NCI-H345 (cell line): Measurements from ENCODE around the gene SPN.
"Not testable (repeated sequence)": the region's sequence is repeated elsewhere in the genome, so short reads cannot be mapped to it uniquely, and the experiment has no call there.

Source experiments
- DNase-seq: peaks from one replicate; lab custom pipeline; 2025; lab: John Stamatoyannopoulos, UW

SPN gene

DNA sequence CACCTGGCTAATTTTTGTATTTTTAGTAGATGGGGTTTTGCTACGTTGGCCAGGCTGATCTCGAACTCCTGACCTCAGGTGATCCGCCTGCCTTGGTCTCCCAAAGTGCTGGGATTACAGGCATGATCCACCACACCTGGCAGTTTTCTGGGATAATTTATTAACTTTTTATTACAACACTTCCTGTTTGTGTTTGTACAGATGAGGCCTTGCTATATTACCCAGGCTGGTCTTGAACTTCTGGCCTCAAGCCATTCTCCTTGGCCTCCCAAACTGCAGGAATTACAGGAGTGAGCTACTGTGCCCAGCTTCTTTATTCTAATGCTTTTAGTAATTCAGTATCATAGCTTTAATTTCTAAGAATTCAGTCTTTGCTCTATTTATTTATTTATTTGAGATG is 16.1 kb upstream of the SPN start:
- no peak for DNase-seq

DNA sequence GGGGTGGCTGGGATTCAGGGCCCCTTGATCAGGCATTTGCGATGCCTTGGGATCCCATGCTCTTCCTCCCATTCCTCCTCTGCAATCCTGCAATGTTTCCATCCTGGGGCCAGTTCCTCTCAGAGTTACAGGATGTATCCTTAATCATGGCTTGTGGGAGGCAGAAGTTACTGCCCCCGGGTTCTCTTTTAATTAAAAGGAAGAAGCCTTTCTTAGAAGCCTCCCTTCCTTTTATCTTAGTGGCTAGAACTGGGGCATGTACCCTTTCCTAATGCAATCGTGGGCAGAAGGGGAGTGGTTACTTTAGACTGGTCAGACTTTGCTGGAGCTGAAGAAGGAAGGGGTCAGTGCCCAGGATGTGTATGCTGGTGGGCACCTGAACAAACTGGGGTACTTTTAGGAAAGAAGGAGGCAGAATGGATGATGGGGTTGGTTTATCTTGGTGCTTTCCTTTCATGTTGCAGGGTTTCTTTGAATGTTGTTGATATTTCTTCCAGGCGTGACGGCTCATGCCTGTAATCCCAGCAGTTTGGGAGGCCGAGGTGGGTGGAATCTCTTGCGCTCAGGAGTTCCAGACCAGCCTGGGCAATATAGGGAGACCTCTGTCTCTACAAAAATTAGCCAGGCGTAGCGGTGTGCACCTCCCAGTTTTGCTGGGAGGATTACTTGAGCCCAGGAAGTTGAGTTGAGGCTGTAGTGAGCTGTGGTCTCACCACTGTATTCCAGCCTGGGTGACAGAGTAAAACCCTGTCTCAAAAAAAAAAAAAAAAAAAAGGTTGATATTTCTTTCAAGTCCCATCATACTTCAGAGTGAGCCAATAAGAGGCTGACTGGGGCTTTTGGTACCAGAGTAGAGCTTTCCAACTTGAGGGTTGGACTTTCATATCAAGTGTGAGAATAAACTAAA is 13.2 kb upstream of the SPN start:
- no peak for DNase-seq

DNA sequence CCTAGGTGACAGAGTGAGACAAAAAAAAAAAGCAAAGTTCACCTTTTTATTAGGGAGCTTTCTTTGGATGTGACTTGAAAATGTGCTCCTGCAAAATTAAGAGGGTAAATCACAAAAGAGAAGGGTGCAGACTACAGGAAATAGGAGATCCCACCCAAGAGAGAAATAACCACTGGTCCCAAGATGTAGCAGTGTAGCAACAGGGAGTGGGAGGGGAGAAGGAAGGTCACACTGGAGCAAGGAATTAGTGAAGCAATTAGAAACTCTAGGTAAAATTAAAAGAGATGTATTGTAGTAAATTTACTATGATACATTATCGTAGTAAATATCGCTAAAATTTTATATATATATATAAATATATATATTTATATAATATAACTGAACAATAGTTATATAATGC is 12.3 kb upstream of the SPN start:
- DNase-seq: no peak

DNA sequence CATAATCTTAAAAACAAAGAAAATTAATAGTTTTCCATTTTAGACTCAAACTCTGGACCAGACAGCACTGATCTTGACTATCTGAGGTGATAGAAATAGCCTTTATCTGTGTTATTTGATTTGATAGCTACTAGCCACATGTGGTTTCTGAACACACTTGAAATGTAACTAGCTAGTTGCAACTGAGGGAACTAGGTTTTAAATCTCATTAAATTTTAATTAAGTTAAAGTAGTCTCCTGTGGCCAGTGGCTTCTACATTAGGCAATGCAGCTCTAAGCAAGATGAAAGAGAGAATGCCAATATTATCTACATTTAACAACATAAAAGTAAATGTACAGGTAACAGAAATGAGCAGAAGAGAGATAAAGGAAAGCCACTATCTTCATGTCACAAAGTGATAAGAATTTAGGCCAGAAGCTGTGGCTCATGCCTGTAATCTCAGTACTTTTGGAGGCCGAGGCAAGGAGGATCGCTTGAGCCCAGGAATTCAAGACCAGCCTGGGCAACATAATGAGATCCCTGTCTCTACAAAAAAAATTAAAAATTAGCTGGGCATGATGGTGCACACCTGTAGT is 11.2 kb upstream of the SPN start:
- no peak for DNase-seq

DNA sequence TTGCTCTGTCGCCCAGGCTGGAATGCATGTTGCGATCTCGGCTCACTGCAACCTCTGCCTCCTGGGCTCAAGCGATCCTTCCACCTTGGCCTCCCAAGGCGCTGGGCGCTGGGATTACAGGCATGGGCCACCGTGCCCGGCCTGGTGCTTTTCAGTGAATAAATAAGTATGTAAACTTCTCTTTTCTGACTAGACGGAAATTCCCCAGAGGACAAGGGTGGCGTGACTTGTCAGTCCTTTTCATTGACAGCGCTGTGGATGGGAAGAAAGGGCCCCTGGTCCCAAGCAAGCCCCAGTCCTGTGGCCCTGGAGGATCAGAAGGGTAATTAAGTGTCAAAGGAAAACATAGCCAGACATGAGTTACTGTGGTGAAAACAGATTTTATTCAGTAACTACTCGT is 9.6 kb upstream of the SPN start:
- DNase-seq: no peak

DNA sequence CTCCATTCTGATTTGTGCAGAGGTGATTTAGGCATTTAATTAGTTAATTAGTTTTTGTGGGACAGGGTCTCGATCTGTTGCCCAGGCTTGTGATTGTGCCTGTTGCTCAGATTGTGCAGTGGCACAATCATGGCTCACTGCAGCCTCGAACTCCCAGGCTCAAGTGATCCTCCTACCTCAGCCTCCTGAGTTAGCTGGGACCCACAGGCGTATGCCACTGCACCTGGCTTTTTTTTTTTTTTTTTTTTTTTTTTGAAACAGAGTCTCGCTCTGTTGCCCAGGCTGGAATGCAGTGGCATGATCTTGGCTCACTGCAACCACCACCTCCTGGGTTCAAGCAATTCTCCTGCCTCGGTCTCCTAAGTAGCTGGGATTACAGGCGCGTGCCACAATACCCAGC is 9.2 kb upstream of the SPN start:
- not testable (repeated sequence) for DNase-seq

DNA sequence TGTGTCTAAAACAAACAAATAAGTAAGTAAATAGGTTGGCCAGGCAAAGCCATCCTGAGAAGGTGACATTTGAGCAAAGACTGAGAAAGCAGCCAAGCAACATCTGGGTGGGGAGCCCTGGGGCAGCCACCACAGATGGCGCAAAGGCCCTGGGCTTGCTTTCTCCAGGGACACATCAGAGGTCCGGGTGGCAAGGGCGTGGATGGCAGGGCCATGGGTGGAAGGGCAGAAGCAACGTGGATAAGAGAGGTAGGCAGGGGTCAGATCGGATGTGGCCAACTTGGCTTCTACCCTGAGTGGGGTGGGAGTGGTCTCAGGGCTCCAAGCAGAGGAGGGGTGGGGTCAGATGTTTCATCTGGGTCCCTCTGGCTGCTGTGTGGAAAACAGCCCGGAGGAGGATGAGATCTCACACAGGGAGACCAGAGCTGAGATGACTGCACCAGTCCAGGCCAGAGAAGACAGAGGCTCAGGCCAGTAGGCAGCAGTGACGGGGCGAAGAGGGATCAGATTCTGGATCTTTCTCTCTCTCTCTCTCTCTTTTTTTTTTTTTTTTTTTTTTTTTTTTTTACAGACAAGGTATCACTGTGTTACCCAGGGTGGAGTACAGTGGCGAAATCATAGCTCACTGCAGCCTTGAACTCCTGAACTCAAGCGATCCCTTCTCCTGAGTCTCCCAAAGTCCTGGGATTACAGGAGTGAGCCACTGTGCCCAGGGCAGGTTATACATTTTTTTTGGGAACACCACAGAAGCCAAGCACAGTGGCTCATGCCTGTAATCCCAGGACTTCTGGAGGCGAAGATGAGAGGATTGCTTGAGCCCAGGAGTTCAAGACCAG is 6.1 kb upstream of the SPN start:
- no peak for DNase-seq

DNA sequence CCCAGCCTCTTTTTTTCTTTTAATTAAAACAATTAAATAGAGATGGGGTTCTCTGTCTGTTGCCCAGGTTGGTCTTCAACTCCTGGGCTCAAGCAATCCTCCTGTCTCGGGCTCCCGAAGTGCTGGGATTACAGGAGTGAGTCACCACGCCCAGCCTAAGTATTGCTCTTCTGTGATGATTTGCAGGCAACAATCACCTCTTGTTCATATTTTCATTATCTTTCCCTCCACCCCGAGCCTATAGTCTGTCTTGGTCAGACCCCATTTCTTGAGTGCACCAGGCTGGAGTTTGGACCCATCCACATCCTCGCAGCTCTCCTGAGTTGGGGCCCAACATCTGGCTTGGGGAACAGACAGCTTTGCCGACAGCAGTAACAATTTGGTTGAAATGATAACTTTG is 4.3 kb upstream of the SPN start:
- no peak for DNase-seq

DNA sequence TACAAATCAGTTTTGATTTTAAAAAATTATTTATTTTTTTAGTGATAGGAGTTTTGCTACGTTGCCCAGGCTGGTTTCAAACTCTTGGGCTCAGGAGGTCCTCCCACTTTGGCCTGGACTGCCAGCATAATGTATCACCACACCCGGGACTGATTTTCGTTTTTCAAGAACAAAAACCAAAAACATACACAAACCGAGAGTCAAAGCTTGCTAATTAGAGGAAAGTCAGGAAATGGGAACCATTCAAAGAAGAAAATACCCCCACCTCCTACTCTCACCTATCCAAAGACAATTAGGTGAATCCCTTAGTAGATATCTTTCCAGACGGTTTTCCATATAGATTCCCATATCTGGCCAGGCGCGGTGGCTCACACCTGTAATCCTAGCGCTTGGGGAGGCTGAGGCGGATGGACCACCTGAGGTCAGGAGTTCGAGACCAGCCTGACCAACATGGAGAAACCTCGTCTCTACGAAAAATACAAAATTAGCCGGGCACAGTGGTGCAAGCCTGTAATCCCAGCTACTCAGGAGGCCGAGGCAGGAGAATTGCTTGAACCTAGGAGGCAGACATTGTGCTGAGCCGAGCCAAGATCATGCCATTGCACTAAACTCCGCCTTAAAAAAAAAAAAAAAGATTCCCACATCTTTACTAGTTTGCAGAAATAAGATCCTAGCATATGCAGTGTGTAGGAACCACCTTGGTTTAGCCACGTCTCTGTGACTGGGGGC is 883 bp upstream of the SPN start:
- DNase-seq: no peak

DNA sequence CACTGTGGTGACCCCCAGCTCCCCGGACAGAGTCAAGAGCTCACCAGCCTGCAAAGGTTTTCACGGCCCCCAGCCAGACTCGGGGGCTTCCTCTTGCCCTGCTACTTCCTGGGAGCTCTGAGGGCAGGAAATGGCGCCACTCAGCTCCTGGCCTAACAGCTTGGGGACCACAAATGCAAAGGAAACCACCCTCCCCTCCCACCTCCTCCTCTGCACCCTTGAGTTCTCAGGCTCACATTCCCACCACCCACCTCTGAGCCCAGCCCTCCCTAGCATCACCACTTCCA is 375 bp upstream of the SPN start:
- no peak for DNase-seq

DNA sequence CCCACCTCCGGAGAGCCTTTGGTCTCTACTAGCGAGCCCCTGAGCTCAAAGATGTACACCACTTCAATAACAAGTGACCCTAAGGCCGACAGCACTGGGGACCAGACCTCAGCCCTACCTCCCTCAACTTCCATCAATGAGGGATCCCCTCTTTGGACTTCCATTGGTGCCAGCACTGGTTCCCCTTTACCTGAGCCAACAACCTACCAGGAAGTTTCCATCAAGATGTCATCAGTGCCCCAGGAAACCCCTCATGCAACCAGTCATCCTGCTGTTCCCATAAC is 702 bp downstream of the SPN start:
- no peak for DNase-seq

DNA sequence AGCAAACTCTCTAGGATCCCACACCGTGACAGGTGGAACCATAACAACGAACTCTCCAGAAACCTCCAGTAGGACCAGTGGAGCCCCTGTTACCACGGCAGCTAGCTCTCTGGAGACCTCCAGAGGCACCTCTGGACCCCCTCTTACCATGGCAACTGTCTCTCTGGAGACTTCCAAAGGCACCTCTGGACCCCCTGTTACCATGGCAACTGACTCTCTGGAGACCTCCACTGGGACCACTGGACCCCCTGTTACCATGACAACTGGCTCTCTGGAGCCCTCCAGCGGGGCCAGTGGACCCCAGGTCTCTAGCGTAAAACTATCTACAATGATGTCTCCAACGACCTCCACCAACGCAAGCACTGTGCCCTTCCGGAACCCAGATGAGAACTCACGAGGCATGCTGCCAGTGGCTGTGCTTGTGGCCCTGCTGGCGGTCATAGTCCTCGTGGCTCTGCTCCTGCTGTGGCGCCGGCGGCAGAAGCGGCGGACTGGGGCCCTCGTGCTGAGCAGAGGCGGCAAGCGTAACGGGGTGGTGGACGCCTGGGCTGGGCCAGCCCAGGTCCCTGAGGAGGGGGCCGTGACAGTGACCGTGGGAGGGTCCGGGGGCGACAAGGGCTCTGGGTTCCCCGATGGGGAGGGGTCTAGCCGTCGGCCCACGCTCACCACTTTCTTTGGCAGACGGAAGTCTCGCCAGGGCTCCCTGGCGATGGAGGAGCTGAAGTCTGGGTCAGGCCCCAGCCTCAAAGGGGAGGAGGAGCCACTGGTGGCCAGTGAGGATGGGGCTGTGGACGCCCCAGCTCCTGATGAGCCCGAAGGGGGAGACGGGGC is 1.3 kb downstream of the SPN start:
- no peak for DNase-seq

DNA sequence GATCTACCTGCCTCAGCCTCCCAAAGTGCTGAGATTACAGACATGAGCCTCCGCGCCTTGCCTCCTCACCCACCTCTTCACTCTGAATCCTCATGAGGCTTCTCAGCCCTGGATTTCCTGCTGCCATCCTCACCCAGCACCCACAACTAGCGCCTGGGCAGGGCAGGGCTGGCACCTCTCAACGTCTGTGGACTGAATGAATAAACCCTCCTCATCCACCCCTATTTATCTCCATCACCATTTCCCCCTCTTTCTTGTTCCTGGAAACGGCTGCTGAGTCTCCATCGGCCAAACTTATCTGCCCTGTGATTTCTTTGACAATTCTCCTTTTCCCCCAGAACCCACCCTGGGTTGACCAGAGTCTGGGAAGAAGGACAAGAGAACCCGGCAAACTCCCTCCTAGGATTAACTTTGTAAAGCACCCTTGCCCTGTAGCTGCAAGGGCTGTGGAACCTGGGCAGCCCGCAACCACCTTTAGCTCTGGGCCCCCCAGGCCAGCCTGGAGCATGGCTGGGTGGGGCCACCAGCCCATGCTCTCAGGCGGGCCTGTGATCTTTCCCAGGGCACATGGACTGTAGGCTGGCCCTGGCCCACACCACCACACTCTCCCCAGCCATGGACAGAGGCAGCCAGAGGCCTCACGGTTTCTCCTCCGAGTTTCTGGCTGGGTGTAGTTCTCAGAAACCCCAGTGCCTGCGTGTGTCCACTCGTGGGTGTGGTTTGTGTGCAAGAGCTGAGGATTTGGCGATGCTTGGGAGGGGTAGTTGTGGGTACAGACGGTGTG is 2.4 kb downstream of the SPN start:
- DNase-seq: no peak

DNA sequence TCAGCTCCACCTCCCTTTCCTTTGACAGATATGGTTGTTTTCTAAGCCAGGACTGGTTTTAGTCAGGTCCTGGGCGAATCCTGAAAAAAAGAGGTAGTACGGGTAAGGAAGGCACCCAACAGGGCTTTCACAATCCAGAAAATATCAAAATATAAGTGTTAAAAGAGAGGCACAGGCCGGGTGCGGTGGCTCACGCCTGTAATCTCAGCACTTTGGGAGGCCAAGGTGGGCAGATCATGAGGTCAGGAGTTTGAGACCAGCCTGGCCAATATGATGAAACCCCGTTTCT is 4.2 kb downstream of the SPN start:
- DNase-seq: not testable (repeated sequence)

DNA sequence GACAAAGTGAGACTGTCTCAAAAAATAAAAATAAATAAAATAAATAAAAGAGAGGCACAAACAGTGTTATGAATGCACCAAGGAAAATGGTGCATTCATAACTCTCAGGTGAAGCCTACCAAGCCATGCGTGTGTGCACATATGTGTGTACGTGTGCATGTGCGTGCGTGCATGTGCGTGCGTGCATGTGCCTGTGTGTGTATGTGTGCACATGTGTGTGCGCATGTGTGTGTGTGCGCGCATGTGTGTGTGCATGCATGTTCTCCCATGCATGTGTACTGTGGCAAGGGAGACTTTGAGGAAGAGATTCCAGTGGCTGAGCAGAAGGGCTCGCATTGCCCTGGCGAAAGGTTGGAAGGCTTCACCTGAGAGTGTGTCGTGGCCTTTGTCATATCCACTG is 4.7 kb downstream of the SPN start:
- DNase-seq: no peak

DNA sequence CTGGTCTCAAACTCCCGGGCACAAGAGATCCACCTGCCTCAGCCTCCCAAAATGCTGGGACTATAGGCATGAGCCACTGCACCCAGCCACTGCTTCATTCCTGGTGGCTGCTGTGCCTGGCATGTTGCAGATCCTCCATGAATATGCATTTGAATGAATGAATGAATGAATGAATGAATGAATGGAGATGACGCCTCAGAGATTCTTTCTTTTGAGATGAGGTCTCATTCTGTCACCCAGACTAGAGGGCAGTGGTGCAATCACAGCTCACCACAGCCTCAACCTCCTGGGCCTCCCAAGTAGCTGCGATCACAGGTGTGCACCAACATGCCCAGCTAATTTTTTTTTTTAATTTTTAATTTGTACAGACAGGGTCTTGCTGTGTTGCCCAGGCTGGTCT is 5.2 kb downstream of the SPN start:
- no peak for DNase-seq

DNA sequence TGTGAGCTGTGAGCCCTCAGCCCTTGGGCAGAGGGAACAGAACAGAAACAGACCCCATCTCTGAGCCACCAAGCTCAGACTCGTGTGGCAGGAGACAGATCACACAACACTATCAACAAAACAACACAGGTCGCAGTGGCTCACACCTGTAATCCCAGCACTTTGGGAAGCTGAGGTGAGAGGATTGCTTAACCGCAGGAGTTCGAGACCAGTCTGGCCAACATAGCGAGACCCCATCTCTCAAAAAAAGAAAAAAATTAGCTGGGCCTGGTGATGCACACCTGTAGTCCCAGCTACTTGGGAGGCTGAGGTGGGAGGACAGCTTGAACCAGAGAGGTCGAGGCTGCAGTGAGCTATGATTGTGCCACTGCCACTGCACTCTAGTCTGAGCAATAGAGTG is 10.5 kb downstream of the SPN start:
- no peak for DNase-seq

DNA sequence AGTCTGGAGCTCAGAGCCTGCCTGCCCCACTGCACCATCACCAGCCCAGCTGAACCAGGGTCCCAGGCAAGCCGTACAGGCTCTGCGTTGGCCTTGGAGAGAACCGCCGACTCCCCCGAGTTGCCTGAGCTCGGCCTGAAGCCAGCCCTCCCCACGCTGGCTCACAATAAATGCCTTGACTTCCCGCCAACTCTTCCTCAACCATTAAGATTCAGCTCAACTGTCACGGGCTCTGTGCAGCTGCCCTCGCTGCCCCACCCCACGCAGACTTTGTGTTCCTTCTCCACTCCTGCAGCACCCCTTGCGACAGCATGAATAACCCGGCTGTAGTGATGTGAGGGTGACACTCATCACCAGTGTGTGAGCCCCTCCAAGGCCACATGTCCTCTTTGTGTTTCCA is 11.1 kb downstream of the SPN start:
- no peak for DNase-seq

DNA sequence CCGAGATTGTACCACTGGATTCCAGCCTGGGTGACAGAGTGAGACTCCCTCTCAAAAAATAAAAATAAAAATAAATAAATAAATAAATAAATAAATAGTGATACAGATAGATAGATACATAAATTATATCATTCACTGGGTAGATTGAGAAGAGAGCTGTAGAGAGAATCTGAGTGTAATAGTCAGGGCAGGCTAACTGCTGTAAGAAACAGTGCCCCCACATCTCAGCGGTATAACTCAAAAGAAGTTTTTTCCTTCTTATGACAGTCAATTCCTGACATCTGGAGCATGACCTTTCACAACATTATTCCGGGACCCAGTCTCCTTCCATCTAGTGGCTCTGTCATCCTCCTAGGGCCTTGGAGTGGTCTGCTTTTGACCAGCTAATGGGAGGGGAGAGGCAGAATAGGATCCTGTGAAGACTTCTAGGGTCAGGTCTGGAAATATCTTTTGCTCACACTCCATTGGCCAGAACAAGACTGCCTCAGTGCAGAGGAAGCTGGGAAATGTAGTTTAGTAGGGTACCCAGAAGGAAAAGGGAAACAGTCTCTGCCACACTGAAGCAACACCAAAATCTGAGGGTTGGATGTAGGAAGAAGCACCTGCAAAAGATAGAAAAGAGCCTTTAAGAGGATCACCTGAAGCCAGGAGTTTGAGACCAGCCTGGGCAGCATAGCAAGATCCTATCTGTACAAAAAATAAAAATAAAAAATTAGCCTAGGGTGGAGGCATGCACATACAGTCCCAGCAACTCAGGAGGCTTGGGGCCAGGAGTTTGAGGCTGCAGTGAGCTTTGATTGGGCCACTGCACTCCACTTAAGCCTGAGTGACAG is 13.0 kb downstream of the SPN start:
- DNase-seq: no peak

DNA sequence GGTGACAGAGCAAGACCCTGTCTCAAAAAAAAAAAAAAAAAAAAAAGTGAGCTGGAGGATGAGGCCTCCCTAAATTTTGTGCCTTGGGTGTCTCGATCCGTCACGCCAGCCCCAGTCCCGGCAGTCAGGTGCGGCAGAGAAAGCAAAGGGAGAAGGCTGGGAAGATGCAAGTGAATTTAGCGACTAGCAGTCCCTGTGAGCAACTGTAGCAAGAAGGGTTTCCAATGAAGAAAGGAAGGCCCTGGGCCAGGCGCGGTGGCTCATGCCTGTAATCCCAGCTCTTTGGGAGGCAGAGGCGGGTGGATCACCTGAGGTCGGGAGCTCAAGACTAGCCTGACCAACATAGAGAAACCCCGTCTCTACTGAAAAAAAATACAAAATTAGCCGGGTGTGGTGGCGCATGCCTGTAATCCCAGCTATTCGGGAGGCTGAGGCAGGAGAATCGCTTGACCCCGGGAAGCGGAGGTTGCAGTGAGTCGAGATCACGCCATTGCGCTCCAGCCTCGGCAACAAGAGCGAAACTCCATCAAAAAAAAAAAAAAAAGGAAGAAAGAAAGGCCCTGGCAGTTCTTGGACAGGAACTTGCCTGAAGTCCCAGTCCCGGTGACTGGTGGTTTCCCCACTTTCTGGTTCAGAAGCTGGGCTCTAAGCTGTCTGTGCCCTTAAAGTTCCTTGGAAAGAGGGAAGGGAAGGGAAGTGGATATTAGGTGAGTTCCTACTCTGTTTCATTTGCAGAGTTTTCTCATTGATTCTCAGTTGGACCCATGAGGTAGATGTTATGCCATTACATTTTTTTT is 14.1 kb downstream of the SPN start:
- DNase-seq: no peak
